Pancreas (tissue), 10 donors: ENCODE data around the gene PPFIA2. TPM values are rescaled to one million over a fixed set of nuclear protein-coding genes. Genes with fewer than 3 reads are reported as not detected.

Source experiments
- ATAC-seq, 4 donors: fragments of 200-7000 bp; cut with Tn5 transposase; one replicate each; pipeline versions ENCODE4 v1.8.0 to v1.9.1; 2020; ENCODE audit warnings: mild to moderate bottlenecking in 4 of 4, moderate library complexity in 4 of 4
- DNase-seq, 6 donors: peaks; one replicate each; pipeline ENCODE4 v3.0.0-alpha.2; 2020
- FAIRE-seq: peaks from 2 replicates; lab custom pipeline; 2012; peaks lifted over from hg19 to GRCh38; lab: Jason Lieb, UNC
- H3K27ac ChIP-seq, 4 donors: fragments of 200-600 bp; sonication (generic); 1 replicate in 3 of 4; 2 replicates in 1 of 4; pipeline versions ENCODE4 v1.5.0 to v1.8.0; 2020
- H3K27me3 ChIP-seq, 4 donors: fragments of 200-600 bp; one replicate each; pipeline ENCODE4 v1.8.0; 2021
- H3K36me3 ChIP-seq, 3 donors: fragments of 200-600 bp; sonication (generic) in 1 of 3; one replicate each; pipeline versions ENCODE4 v1.5.0 to v1.8.0; 2020 to 2021
- H3K4me1 ChIP-seq, 3 donors: fragments of 200-600 bp; one replicate each; pipeline ENCODE4 v1.8.0; 2021
- H3K4me3 ChIP-seq, 4 donors: fragments of 200-600 bp; sonication (generic) in 2 of 4; one replicate each; pipeline versions ENCODE4 v1.5.0 to v1.8.0; 2020 to 2021
- H3K9me3 ChIP-seq, 4 donors: fragments of 200-600 bp; one replicate each; pipeline ENCODE4 v1.8.0; 2021
- CTCF ChIP-seq, 4 donors: fragments of 200-600 bp; sonication (generic) in 3 of 4; IDR thresholded peaks; one replicate each; pipeline versions ENCODE4 v1.5.0 to v1.8.0; 2021; ENCODE audit warnings: antibody characterized with exemption in 4 of 4
- WGBS, 2 donors: extraction: QIAGEN DNeasy Blood & Tissue Kit; methylation state at CpG; one replicate each; pipeline ENCODE4 v1.1.7; 2013; 5-methylcytosine and 5-hydroxymethylcytosine counted together
- intact Hi-C, 3 donors: fragments of 100-400 bp; cut with DNase I; formaldehyde crosslinking; loops; one replicate each; pipeline versions ENCODE4 v1.11.1 to v1.14.2; 2022
- polyA plus RNA-seq, 2 donors: library from polyadenylated mRNA; stranded (reverse); fragments of 200-250 nt; gene quantifications; one replicate each; pipeline ENCODE4 v1.2.3, GENCODE V29; 2013
- total RNA-seq, 6 donors: library from RNA; stranded (reverse); fragmentation: NEBNext Ultra II Directional in 4 of 6; extraction: Animal tissue kit (Norgen Biotek cat#: 25700) in 4 of 6; gene quantifications; one replicate each; pipeline versions ENCODE4 v1.2.1 to v1.2.4, GENCODE V29; 2021 to 2023
- donor health status: healthy with polysubstance abuse.
- donor health status: DM: no; HTN: no; CAD: no; lungs with moderate emphysema.
- donor health status: DM: no; HTN: no; CAD: no.
- donor health status: control.
- donor health status: control.
- donor health status: Bipolar disorder and iron deficiency.
- donor health status: DM: yes; HTN: yes; CAD: no.
- donor health status: DM: no; HTN: no; CAD: no.
- donor health status: DM: no; HTN: no; CAD: no.
- donor health status: DM: yes; HTN: yes; CAD: no.

The PPFIA2 gene
- total and polyA plus RNA-seq, 8 donors = 0.35 to 1.9 (median 0.55) TPM; not detected in 1

GRCh38 chr12:81470923-81471322 is 288.2 kb downstream of the PPFIA2 start:
- FAIRE-seq (no peak), ATAC-seq (no peak), DNase-seq (no peak)
- no peaks in the 10 kb centered on the region for H3K27me3 ChIP-seq
- TF ChIP-seq CTCF (IDR thresholded peaks at IDR 0.05) = no peak
- H3K4me1 ChIP-seq = no peaks in the 10 kb centered on the region
- no peak overlapping the region for H3K4me3 ChIP-seq
- 41 to 42% methylated on average over 1 of the region's 1 CpG for WGBS, 2 donors
- no peaks in the 10 kb centered on the region for H3K9me3 ChIP-seq
- H3K27ac ChIP-seq = no peak overlapping the region
- intact Hi-C loops = no loop called here
- no peaks in the 10 kb centered on the region for H3K36me3 ChIP-seq

DNA sequence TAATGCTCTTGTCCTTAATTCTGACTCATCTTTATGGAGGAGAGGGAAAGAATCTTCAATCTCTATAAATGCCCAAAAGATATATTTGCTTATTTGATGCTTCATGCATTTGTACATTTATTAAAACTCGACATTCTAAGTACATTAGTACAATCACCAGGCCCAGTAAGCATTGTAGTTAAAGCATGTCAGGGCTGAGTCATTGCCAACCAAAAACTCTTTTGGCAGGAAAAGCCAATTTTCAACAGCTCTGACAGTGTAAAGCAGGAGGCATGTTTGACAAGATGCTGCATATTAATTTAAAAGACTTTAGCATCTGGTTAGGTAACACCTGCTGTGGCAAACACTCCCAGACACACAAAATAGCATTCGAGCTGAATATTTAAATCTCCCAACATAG is 290.9 kb downstream of the PPFIA2 start:
- no peak overlapping the region for H3K4me3 ChIP-seq
- ATAC-seq (no peak), FAIRE-seq (no peak), DNase-seq (no peak)
- no peaks in the 10 kb centered on the region for H3K27me3 ChIP-seq
- intact Hi-C loops = no loop called here
- H3K27ac ChIP-seq = no peak overlapping the region
- 34 to 43% methylated on average over 2 of the region's 2 CpGs for WGBS, 2 donors
- no peaks in the 10 kb centered on the region for H3K36me3 ChIP-seq
- TF ChIP-seq CTCF (IDR thresholded peaks at IDR 0.05) = no peak
- H3K4me1 ChIP-seq = no peaks in the 10 kb centered on the region
- no peaks in the 10 kb centered on the region for H3K9me3 ChIP-seq

DNA sequence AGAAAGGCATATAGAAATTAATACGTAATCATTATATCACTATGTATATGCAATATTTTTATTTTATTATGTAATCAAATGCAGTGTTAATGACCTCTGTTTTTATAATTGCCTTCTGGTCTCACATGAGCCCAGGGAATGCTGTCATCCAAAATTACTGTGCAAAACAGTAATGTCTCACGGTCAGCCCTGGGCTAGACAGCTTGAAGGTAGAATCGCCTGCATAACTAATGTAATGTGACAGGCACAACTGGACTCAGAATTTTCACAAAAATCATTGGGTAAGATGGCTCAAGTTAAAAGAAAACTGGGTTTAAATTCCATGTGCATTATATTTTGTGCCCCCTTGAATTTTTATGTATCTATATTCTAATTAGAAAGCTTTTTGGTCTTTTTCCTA is 293.3 kb downstream of the PPFIA2 start:
- 74 to 90% methylated on average over 3 of the region's 3 CpGs for WGBS, 2 donors
- FAIRE-seq (no peak), DNase-seq (no peak), ATAC-seq (no peak)
- Histone ChIP-seq H3K27ac (no peak overlapping the region), H3K27me3 (no peaks in the 10 kb centered on the region), H3K9me3 (no peaks in the 10 kb centered on the region), H3K4me3 (no peak overlapping the region), H3K36me3 (no peaks in the 10 kb centered on the region), H3K4me1 (no peaks in the 10 kb centered on the region)
- no peak for TF ChIP-seq CTCF (IDR thresholded peaks at IDR 0.05)
- intact Hi-C loops = no loop called here

DNA sequence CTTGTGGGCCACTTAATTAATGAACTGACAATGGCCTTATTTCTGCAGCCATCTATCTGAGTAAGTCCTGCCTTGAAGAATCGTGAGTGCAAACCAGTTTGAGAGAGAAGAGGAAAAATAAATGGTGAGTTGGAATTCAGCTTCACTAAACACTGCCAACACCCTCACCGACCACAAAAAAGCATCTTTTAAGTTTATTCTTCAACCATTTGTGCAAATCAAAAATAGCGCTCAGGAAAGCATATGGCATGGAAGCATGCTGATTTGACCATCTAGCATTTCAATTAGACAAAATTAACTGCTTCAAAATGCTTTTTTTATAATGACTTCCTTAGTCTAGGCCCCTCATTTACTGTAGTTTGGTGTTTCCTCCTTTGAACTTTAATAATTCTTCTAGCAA is 294.0 kb downstream of the PPFIA2 start:
- TF ChIP-seq CTCF (IDR thresholded peaks at IDR 0.05) = no peak
- intact Hi-C loops = no loop called here
- WGBS, 2 donors = 65 to 67% methylated on average over 3 of the region's 3 CpGs

GRCh38 chr12:81461163-81461562 is 298.0 kb downstream of the PPFIA2 start:
- ATAC-seq (no peak), FAIRE-seq (no peak), DNase-seq (no peak)
- no peak overlapping the region for H3K4me3 ChIP-seq
- H3K27me3 ChIP-seq = no peaks in the 10 kb centered on the region
- intact Hi-C loops = no loop called here
- TF ChIP-seq CTCF (IDR thresholded peaks at IDR 0.05) = no peak
- H3K27ac ChIP-seq = no peak overlapping the region
- 44 to 49% methylated on average over 4 of the region's 4 CpGs for WGBS, 2 donors
- H3K36me3 ChIP-seq = no peaks in the 10 kb centered on the region
- H3K4me1 ChIP-seq = no peaks in the 10 kb centered on the region
- no peaks in the 10 kb centered on the region for H3K9me3 ChIP-seq

More for the DNA sequence above, 294.0 kb downstream of the PPFIA2 start:
- FAIRE-seq (no peak), DNase-seq (no peak), ATAC-seq (no peak)
- H3K4me3 ChIP-seq = no peak overlapping the region
- H3K27ac ChIP-seq = no peak overlapping the region
- no peaks in the 10 kb centered on the region for H3K9me3 ChIP-seq
- no peaks in the 10 kb centered on the region for H3K4me1 ChIP-seq
- H3K27me3 ChIP-seq = no peaks in the 10 kb centered on the region
- no peaks in the 10 kb centered on the region for H3K36me3 ChIP-seq
